B cell (primary cell): ENCODE measurements around the gene NME3.

Experiments used
- EZH2 ChIP-seq: IDR thresholded peaks from 2 replicates; pipeline ENCODE4 v1.6.1; 2012; ENCODE audit warnings: borderline replicate concordance, low read depth, mild to moderate bottlenecking, moderate library complexity, low read length; ENCODE audit not compliant: insufficient read depth, poor library complexity, severe bottlenecking
- TF ChIP-seq, protein P1 (sequence below): fragments of 200-600 bp; IDR thresholded peaks from one replicate; pipeline ENCODE4 v1.8.0; 2022; ENCODE audit warnings: antibody characterized with exemption, mild to moderate bottlenecking

DNA sequence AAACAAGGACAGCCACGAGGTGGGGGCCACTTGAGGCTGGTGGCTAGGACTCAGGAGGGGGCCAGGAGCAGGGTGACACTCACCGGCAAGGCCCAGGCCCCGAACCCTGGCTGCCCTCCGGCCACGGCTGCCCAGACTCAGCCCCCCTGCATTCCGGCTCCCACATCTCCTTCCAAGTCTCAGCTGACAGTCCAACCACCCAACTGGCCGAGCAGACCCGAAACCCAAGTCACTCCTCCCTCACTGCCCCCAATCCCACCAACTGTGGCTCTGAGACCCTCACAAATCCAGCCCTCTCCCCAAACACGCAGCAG, 45.9 kb upstream of the NME3 start:
- TF ChIP-seq, protein P1, sequence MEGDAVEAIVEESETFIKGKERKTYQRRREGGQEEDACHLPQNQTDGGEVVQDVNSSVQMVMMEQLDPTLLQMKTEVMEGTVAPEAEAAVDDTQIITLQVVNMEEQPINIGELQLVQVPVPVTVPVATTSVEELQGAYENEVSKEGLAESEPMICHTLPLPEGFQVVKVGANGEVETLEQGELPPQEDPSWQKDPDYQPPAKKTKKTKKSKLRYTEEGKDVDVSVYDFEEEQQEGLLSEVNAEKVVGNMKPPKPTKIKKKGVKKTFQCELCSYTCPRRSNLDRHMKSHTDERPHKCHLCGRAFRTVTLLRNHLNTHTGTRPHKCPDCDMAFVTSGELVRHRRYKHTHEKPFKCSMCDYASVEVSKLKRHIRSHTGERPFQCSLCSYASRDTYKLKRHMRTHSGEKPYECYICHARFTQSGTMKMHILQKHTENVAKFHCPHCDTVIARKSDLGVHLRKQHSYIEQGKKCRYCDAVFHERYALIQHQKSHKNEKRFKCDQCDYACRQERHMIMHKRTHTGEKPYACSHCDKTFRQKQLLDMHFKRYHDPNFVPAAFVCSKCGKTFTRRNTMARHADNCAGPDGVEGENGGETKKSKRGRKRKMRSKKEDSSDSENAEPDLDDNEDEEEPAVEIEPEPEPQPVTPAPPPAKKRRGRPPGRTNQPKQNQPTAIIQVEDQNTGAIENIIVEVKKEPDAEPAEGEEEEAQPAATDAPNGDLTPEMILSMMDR, result no peak
- TF ChIP-seq EZH2, result no peak
